ENCODE results near the gene CROCC. TPM values are rescaled to one million over a fixed set of nuclear protein-coding genes. Genes with fewer than 3 reads are reported as not detected.

Gene CROCC
- total RNA-seq, 1 donor from 2014 or later: 15.2 TPM

DNA sequence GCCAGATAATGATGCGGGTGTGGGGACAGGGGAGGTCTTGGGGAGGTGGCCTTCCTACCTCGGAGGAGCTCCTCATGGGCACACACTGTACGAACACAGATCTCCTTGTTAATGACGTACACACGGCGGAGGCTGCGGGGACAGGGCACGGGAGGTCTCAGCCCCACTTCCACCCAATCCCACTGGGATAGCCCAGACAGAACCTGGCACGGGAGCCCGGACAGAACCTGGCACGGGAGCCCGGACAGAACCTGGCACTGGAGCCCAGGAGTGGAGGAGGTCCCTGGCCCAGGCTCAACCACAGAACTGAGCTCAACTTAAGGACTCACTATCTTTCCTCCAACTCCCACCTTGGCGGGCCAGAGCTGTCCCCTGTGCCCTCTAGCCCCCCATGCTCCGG lies 53.5 kb downstream of the CROCC start:
- Histone ChIP-seq H3K9ac (no peak overlapping the region), H3K9me3 (ENCODE audit: low read depth) (no peaks in the 10 kb centered on the region), H3F3A (ENCODE audit: low read depth) (peaks cover 26% of the 10 kb centered on the region), H3K79me2 (ENCODE audit: low read depth) (peaks cover 44% of the 10 kb centered on the region), H3K4me1 (peaks cover 40% of the 10 kb centered on the region), H2AFZ (replicated peaks) (no peak overlapping the region), H3K4me3 (no peak overlapping the region), H3K27ac (peak overlapping the region; percentile 29), H4K20me1 (ENCODE audit: low read depth) (peaks cover 66% of the 10 kb centered on the region), H3K4me2 (no peak overlapping the region), H3K27me3 (no peaks in the 10 kb centered on the region), H3K36me3 (no peaks in the 10 kb centered on the region)
- DNase-seq (ENCODE audit: low spot score): no peak
- TF ChIP-seq EZH2 (IDR thresholded peaks at IDR 0.05): no peak
- TF ChIP-seq, protein P1, sequence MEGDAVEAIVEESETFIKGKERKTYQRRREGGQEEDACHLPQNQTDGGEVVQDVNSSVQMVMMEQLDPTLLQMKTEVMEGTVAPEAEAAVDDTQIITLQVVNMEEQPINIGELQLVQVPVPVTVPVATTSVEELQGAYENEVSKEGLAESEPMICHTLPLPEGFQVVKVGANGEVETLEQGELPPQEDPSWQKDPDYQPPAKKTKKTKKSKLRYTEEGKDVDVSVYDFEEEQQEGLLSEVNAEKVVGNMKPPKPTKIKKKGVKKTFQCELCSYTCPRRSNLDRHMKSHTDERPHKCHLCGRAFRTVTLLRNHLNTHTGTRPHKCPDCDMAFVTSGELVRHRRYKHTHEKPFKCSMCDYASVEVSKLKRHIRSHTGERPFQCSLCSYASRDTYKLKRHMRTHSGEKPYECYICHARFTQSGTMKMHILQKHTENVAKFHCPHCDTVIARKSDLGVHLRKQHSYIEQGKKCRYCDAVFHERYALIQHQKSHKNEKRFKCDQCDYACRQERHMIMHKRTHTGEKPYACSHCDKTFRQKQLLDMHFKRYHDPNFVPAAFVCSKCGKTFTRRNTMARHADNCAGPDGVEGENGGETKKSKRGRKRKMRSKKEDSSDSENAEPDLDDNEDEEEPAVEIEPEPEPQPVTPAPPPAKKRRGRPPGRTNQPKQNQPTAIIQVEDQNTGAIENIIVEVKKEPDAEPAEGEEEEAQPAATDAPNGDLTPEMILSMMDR (IDR thresholded peaks at IDR 0.05): no peak
- no peak for TF ChIP-seq EZH2phosphoT487 (IDR thresholded peaks at IDR 0.05)
- Mint-ChIP-seq H3K27me3 (ENCODE audit: insufficient read depth, low read depth) (no peaks in the 10 kb centered on the region), H3K36me3 (peaks cover 8% of the 10 kb centered on the region), H3K4me3 (no peak overlapping the region), H3K4me1 (peaks cover 48% of the 10 kb centered on the region), H3K9me3 (no peaks in the 10 kb centered on the region), H3K27ac (no peak overlapping the region)

DNA sequence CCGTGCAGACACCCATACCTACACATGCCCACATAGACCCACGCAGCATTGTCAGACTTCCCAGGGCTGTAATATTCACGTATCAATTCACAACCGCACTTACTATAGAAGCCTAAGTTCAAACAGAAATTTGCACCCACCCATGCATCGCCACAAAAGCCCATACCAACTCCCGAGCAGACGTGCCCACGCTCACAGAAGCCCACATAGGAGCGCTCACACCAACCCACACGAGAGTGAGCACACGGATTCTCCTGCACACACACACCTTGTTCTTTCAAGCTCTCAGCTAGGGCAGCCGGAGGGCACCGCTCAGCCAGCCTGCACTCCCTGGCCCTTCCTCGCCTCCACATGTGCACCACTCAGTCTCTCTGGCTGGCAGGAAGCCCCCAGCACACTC lies 54.1 kb downstream of the CROCC start:
- Histone ChIP-seq H3K4me1 (peaks cover 40% of the 10 kb centered on the region), H3K79me2 (ENCODE audit: low read depth) (peaks cover 46% of the 10 kb centered on the region), H3K9ac (no peak overlapping the region), H3K27me3 (no peaks in the 10 kb centered on the region), H3F3A (ENCODE audit: low read depth) (peaks cover 27% of the 10 kb centered on the region), H3K36me3 (no peaks in the 10 kb centered on the region), H4K20me1 (ENCODE audit: low read depth) (peaks cover 66% of the 10 kb centered on the region), H2AFZ (replicated peaks) (no peak overlapping the region), H3K4me2 (no peak overlapping the region), H3K27ac (peak overlapping the region; percentile 37), H3K4me3 (no peak overlapping the region), H3K9me3 (ENCODE audit: low read depth) (no peaks in the 10 kb centered on the region)
- no peaks in the 10 kb centered on the region for H3K9me3 Mint-ChIP-seq
- peak overlapping the region; percentile 5 for H3K4me3 Mint-ChIP-seq
- peaks cover 48% of the 10 kb centered on the region for H3K4me1 Mint-ChIP-seq
- peaks cover 1% of the 10 kb centered on the region for H3K27me3 Mint-ChIP-seq (ENCODE audit: insufficient read depth, low read depth)
- no peak overlapping the region for H3K27ac Mint-ChIP-seq
- no peak for DNase-seq (ENCODE audit: low spot score)
- TF ChIP-seq EZH2phosphoT487 (IDR thresholded peaks at IDR 0.05): no peak
- peaks cover 8% of the 10 kb centered on the region for H3K36me3 Mint-ChIP-seq

DNA sequence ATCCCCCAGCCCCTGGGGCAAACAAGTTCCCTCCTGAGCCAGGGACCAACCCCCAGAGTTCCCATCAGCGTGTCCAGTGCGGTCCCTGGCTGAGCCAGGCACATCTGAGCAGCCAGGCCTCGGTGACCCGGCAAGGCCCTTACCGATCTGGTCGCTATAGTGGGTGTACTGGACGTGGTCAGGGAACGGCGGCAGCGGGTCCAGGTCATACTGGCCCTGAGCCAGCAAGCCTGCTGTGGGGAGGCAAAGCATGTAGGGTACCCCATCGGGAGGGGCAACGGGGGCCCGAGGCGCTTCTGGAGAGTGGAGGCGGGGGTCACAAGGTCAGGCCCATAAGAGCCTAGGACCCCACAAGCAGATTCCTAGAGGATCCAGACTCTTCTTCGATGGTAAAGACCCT lies 55.2 kb downstream of the CROCC start:
- Histone ChIP-seq H3K4me1 (peaks cover 34% of the 10 kb centered on the region), H3F3A (ENCODE audit: low read depth) (peaks cover 27% of the 10 kb centered on the region), H3K27ac (no peak overlapping the region), H2AFZ (replicated peaks) (no peak overlapping the region), H3K36me3 (no peaks in the 10 kb centered on the region), H3K27me3 (no peaks in the 10 kb centered on the region), H3K4me2 (no peak overlapping the region), H3K4me3 (no peak overlapping the region), H3K79me2 (ENCODE audit: low read depth) (peaks cover 46% of the 10 kb centered on the region), H3K9ac (no peak overlapping the region), H4K20me1 (ENCODE audit: low read depth) (peaks cover 63% of the 10 kb centered on the region), H3K9me3 (ENCODE audit: low read depth) (no peaks in the 10 kb centered on the region)
- no peaks in the 10 kb centered on the region for H3K9me3 Mint-ChIP-seq
- no peak for DNase-seq (ENCODE audit: low spot score)
- H3K36me3 Mint-ChIP-seq: peaks cover 8% of the 10 kb centered on the region
- no peak overlapping the region for H3K27ac Mint-ChIP-seq
- no peak for TF ChIP-seq EZH2phosphoT487 (IDR thresholded peaks at IDR 0.05)
- TF ChIP-seq, protein P1 (IDR thresholded peaks at IDR 0.05): no peak
- TF ChIP-seq EZH2 (IDR thresholded peaks at IDR 0.05): no peak
- H3K4me3 Mint-ChIP-seq: no peak overlapping the region
- peaks cover 6% of the 10 kb centered on the region for H3K27me3 Mint-ChIP-seq (ENCODE audit: insufficient read depth, low read depth)
- peaks cover 48% of the 10 kb centered on the region for H3K4me1 Mint-ChIP-seq

DNA sequence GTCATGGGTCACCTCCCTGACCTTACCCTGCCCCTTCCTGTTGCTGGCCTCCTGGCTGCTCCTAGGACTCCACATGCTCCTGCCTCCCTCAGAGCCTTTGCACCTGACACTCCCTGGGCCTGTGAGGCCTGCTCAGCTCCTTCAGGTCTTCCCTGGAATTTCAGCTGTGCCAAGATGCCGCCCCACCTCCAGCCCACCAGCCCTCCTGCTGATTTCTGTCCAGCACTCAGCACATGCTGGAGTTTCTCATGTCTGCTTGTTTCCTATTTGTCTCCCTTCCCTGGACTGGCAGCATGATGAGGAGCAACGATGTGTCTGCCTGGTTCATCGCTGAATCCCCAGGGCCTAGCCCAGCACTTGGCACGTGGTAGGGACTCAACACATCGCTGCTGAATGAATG lies 55.6 kb downstream of the CROCC start:
- Histone ChIP-seq H3K79me2 (ENCODE audit: low read depth) (peaks cover 46% of the 10 kb centered on the region), H3K4me1 (peaks cover 30% of the 10 kb centered on the region), H3K27ac (no peak overlapping the region), H3K4me3 (no peak overlapping the region), H3K9me3 (ENCODE audit: low read depth) (no peaks in the 10 kb centered on the region), H4K20me1 (ENCODE audit: low read depth) (peaks cover 58% of the 10 kb centered on the region), H3K36me3 (no peaks in the 10 kb centered on the region), H3K4me2 (no peak overlapping the region), H2AFZ (replicated peaks) (no peak overlapping the region), H3K9ac (no peak overlapping the region), H3K27me3 (no peaks in the 10 kb centered on the region), H3F3A (ENCODE audit: low read depth) (peaks cover 23% of the 10 kb centered on the region)
- no peak for TF ChIP-seq EZH2 (IDR thresholded peaks at IDR 0.05)
- TF ChIP-seq, protein P1 (IDR thresholded peaks at IDR 0.05): no peak
- TF ChIP-seq EZH2phosphoT487 (IDR thresholded peaks at IDR 0.05): no peak
- no peak for DNase-seq (ENCODE audit: low spot score)
- Mint-ChIP-seq H3K27me3 (ENCODE audit: insufficient read depth, low read depth) (peaks cover 6% of the 10 kb centered on the region), H3K9me3 (no peaks in the 10 kb centered on the region), H3K4me3 (peak overlapping the region; percentile 89), H3K4me1 (peaks cover 47% of the 10 kb centered on the region), H3K27ac (peak overlapping the region; percentile 60), H3K36me3 (peaks cover 8% of the 10 kb centered on the region)

All from neural progenitor cell (in vitro differentiated cells).